ENCODE results near the gene ALPL. TPM values are rescaled to one million over a fixed set of nuclear protein-coding genes. Genes with fewer than 3 reads are reported as not detected.

The ALPL gene
- total RNA-seq, 1 donor from 2014 or later = 123 TPM

DNA sequence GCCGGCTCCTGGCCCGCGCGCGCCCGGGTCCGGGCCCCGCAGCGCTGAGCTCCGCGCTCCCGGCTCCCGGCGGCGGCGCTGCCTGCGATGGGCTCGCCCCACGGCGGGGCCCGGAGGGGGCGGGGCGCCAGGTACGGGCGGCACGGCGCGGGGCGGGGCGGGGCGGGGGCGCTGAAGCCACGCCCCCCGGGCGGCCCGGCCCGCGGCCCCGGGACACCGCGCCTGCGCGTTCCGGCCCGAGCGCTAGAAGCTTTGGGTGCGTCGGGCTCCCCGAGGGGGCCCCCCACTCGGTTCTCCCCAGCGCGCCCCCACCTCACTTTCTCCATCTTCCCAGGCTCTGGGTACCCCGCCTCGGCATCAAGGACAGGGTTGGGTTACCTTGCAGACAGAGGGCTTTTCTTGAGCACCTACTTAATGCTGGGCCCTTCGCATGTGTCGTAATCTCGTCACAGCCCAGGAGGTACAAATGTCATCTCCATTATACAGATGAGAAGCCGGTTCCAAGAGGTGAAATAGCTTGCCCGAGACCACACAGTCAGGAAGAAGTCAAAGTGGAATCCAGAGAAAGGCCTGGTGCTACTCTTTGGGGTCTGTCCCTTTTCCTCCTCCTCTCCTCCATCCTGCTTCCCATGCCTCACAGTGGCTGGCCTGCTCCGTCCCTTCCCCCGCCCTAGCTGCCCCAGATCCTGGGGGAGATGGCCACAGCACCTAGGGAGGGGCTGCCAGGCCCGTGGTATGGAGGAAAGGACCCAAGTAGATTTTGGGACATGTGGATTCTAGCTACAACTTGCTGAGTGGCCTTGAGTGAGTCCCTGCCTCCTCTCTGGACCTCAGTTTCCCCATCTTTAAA is 113.5 kb downstream of the ALPL start:
- Histone ChIP-seq H3K9me3 (no peaks in the 10 kb centered on the region), H3K36me3 (no peaks in the 10 kb centered on the region), H3K27me3 (ENCODE audit: low read depth) (peaks cover 39% of the 10 kb centered on the region), H3K4me1 (peaks cover 26% of the 10 kb centered on the region), H3K4me3 (no peak overlapping the region), H3K27ac (peak overlapping the region; percentile 74)
- DNase-seq = peak; percentile 71
- TF ChIP-seq, protein P1, sequence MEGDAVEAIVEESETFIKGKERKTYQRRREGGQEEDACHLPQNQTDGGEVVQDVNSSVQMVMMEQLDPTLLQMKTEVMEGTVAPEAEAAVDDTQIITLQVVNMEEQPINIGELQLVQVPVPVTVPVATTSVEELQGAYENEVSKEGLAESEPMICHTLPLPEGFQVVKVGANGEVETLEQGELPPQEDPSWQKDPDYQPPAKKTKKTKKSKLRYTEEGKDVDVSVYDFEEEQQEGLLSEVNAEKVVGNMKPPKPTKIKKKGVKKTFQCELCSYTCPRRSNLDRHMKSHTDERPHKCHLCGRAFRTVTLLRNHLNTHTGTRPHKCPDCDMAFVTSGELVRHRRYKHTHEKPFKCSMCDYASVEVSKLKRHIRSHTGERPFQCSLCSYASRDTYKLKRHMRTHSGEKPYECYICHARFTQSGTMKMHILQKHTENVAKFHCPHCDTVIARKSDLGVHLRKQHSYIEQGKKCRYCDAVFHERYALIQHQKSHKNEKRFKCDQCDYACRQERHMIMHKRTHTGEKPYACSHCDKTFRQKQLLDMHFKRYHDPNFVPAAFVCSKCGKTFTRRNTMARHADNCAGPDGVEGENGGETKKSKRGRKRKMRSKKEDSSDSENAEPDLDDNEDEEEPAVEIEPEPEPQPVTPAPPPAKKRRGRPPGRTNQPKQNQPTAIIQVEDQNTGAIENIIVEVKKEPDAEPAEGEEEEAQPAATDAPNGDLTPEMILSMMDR (IDR thresholded peaks at IDR 0.05) = no peak
- intact Hi-C loops (cut with DNase I) = no loop called here
- peak; percentile 66 to 77 for ATAC-seq

DNA sequence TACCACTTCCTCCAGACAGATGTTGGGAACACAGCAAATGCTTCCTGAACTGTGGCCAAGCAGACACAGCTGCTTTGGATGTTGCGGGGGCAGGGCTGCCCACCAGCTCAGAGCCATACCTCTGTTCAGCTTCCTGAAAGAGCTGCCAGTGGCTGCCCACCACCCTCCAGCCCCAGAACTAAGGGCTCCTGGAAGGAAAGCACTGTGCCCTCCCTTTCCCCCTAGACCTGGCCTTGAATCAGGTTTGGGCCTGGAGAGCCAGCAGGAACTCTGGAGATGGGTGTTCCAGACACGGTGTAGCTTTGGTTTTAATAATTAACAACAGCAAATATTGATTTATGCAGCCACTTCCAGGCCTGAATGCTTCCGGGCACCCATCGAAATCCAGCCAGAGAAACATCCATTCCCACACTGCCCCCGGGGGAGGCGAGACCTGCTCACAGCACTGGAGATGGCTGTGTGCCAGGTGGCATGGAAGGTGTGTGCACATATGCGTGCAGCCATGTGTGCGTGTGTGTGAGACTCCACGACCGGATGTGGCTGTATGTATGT is 114.3 kb downstream of the ALPL start:
- intact Hi-C loops (cut with DNase I) = no loop called here
- ATAC-seq = peak; percentile 75 to 77

GRCh38 chr1:21624571-21625389 is 115.6 kb downstream of the ALPL start:
- no peak for DNase-seq
- H3K27me3 ChIP-seq (ENCODE audit: low read depth) = peaks cover 43% of the 10 kb centered on the region
- H3K4me3 ChIP-seq = no peak overlapping the region
- intact Hi-C loops (cut with DNase I) = no loop called here
- peak overlapping the region; percentile 56 for H3K27ac ChIP-seq
- TF ChIP-seq, protein P1 (IDR thresholded peaks at IDR 0.05) = no peak
- no peak for ATAC-seq
- H3K36me3 ChIP-seq = no peaks in the 10 kb centered on the region
- peaks cover 26% of the 10 kb centered on the region for H3K4me1 ChIP-seq
- H3K9me3 ChIP-seq = no peaks in the 10 kb centered on the region

More for the DNA sequence above, 114.3 kb downstream of the ALPL start:
- no peak overlapping the region for H3K4me3 ChIP-seq
- H3K27ac ChIP-seq = peak overlapping the region; percentile 74
- no peaks in the 10 kb centered on the region for H3K36me3 ChIP-seq
- H3K9me3 ChIP-seq = no peaks in the 10 kb centered on the region
- DNase-seq = peak; percentile 92
- H3K4me1 ChIP-seq = peaks cover 26% of the 10 kb centered on the region
- peaks cover 39% of the 10 kb centered on the region for H3K27me3 ChIP-seq (ENCODE audit: low read depth)
- TF ChIP-seq, protein P1 (IDR thresholded peaks at IDR 0.05) = no peak

GRCh38 chr1:21625390-21626190 is 116.4 kb downstream of the ALPL start:
- H3K27me3 ChIP-seq (ENCODE audit: low read depth) = peaks cover 40% of the 10 kb centered on the region
- H3K9me3 ChIP-seq = no peaks in the 10 kb centered on the region
- TF ChIP-seq, protein P1 (IDR thresholded peaks at IDR 0.05) = no peak
- peak in 1 of 2 donors; percentile 6 for ATAC-seq
- H3K36me3 ChIP-seq = no peaks in the 10 kb centered on the region
- no peak overlapping the region for H3K27ac ChIP-seq
- intact Hi-C loops (cut with DNase I) = no loop called here
- H3K4me3 ChIP-seq = no peak overlapping the region
- DNase-seq = no peak
- H3K4me1 ChIP-seq = peaks cover 20% of the 10 kb centered on the region

- TF ChIP-seq, protein P1 (IDR thresholded peaks at IDR 0.05) = no peak
- H3K27ac ChIP-seq = no peak overlapping the region
- no peak overlapping the region for H3K4me3 ChIP-seq
- no peaks in the 10 kb centered on the region for H3K36me3 ChIP-seq
- H3K27me3 ChIP-seq (ENCODE audit: low read depth) = peaks cover 32% of the 10 kb centered on the region
- ATAC-seq (no peak), DNase-seq (no peak)
- intact Hi-C loops (cut with DNase I) = no loop called here
- H3K9me3 ChIP-seq = no peaks in the 10 kb centered on the region
- H3K4me1 ChIP-seq = peaks cover 20% of the 10 kb centered on the region
Measured at GRCh38 chr1:21626921-21627339, 117.7 kb downstream of the ALPL start.

All from lower lobe of right lung (tissue), 2 donors.